OCI-M2 (cell line): ENCODE data around the gene ACTN2.

ENCODE experiments used
- DNase-seq: peaks from one replicate; lab custom pipeline; 2025; ENCODE audit not compliant: unreplicated experiment; lab: John Stamatoyannopoulos, UW

ACTN2 gene

GRCh38 chr1:236765831-236766230, 79.5 kb downstream of the ACTN2 start:
- no peak for DNase-seq

- DNase-seq: no peak
Observed at GRCh38 chr1:236766506-236766905, 80.2 kb downstream of the ACTN2 start.

- no peak for DNase-seq
Observed at GRCh38 chr1:236767276-236767675, 81.0 kb downstream of the ACTN2 start.

- no peak for DNase-seq
Observed at GRCh38 chr1:236768601-236769000, 82.3 kb downstream of the ACTN2 start.

GRCh38 chr1:236773919-236774318, 87.6 kb downstream of the ACTN2 start:
- DNase-seq: no peak

GRCh38 chr1:236774926-236775325, 88.6 kb downstream of the ACTN2 start:
- DNase-seq: no peak

- DNase-seq: no peak
Observed at GRCh38 chr1:236779312-236779711, 93.0 kb downstream of the ACTN2 start.

GRCh38 chr1:236785477-236785876, 99.2 kb downstream of the ACTN2 start:
- no peak for DNase-seq

GRCh38 chr1:236786453-236786852, 100.2 kb downstream of the ACTN2 start:
- no peak for DNase-seq

GRCh38 chr1:236794585-236795034, 108.3 kb downstream of the ACTN2 start:
- DNase-seq: no peak

- peak; percentile 84 for DNase-seq
Observed at GRCh38 chr1:236795035-236795756, 108.9 kb downstream of the ACTN2 start, which contains the start of gene MTR. TSS of gene MTR (plus strand) at chr1:236795292. CDS start at chr1:236795704, 412 bp downstream.

- no peak for DNase-seq
Observed at GRCh38 chr1:236795757-236796667, 109.7 kb downstream of the ACTN2 start.

GRCh38 chr1:236799001-236799400, 112.7 kb downstream of the ACTN2 start:
- DNase-seq: no peak

- DNase-seq: no peak
Observed at GRCh38 chr1:236800002-236800620, 113.8 kb downstream of the ACTN2 start.

- no peak for DNase-seq
Observed at GRCh38 chr1:236800623-236801022, 114.3 kb downstream of the ACTN2 start.

- no peak for DNase-seq
Observed at GRCh38 chr1:236802264-236802663, 116.0 kb downstream of the ACTN2 start.

- no peak for DNase-seq
Observed at GRCh38 chr1:236806634-236807033, 120.3 kb downstream of the ACTN2 start.

- DNase-seq: no peak
Observed at GRCh38 chr1:236808005-236808404, 121.7 kb downstream of the ACTN2 start.

GRCh38 chr1:236808564-236809130, 122.3 kb downstream of the ACTN2 start:
- DNase-seq: no peak

- no peak for DNase-seq
Observed at GRCh38 chr1:236809148-236809547, 122.8 kb downstream of the ACTN2 start.

GRCh38 chr1:236810018-236810417, 123.7 kb downstream of the ACTN2 start:
- DNase-seq: no peak
